Neural progenitor cell (in vitro differentiated cells): ENCODE data around the gene DAB2. TPM values are rescaled to one million over a fixed set of nuclear protein-coding genes. Genes with fewer than 3 reads are reported as not detected.
"Not testable (repeated sequence)": the region's sequence is repeated elsewhere in the genome, so short reads cannot be mapped to it uniquely, and the experiment has no call there.

Experiments used
- DNase-seq: peaks from one replicate; pipeline ENCODE4 v3.0.0-alpha.2; 2016; ENCODE audit warnings: low spot score
- H2AFZ ChIP-seq: fragments of 200-600 bp; sonication (generic); replicated peaks from 2 replicates; pipeline ENCODE4 v1.6.1; 2016; ENCODE audit warnings: antibody characterized with exemption
- H3F3A ChIP-seq: fragments of 200-600 bp; sonication (generic); 2 replicates; pipeline ENCODE4 v1.6.1; 2016; ENCODE audit warnings: antibody characterized with exemption, low read depth
- H3K27ac ChIP-seq: fragments of 200-600 bp; sonication (generic); 2 replicates; pipeline ENCODE4 v1.5.1; 2016; ENCODE audit warnings: mild to moderate bottlenecking
- H3K27me3 ChIP-seq: fragments of 200-600 bp; sonication (generic); 2 replicates; pipeline ENCODE4 v1.6.1; 2016; ENCODE audit warnings: mild to moderate bottlenecking, moderate library complexity
- H3K36me3 ChIP-seq: fragments of 200-600 bp; sonication (generic); 2 replicates; pipeline ENCODE4 v1.5.1; 2016
- H3K4me1 ChIP-seq: fragments of 200-600 bp; sonication (generic); 2 replicates; pipeline ENCODE4 v1.6.1; 2016; ENCODE audit warnings: mixed run types
- H3K4me2 ChIP-seq: fragments of 200-600 bp; sonication (generic); 2 replicates; pipeline ENCODE4 v1.6.1; 2016
- H3K4me3 ChIP-seq: fragments of 200-600 bp; sonication (generic); 2 replicates; pipeline ENCODE4 v1.5.1; 2016
- H3K79me2 ChIP-seq: fragments of 200-600 bp; sonication (generic); 2 replicates; pipeline ENCODE4 v1.6.1; 2016; ENCODE audit warnings: low read depth
- H3K9ac ChIP-seq: fragments of 200-600 bp; sonication (generic); 2 replicates; pipeline ENCODE4 v1.6.1; 2016
- H3K9me3 ChIP-seq: fragments of 200-600 bp; sonication (generic); 2 replicates; pipeline ENCODE4 v1.5.1; 2016; ENCODE audit warnings: low read depth
- H4K20me1 ChIP-seq: fragments of 200-600 bp; sonication (generic); 2 replicates; pipeline ENCODE4 v1.6.1; 2016; ENCODE audit warnings: low read depth
- H3K27ac Mint-ChIP-seq: 3 replicates; pipeline ENCODE4 v1.8.0; 2021; ENCODE audit warnings: mixed read lengths
- H3K27me3 Mint-ChIP-seq: 2 replicates; pipeline ENCODE4 v1.8.0; 2022; ENCODE audit warnings: low read depth, mild to moderate bottlenecking, inconsistent platforms, moderate library complexity, mixed read lengths; ENCODE audit not compliant: insufficient read depth
- H3K36me3 Mint-ChIP-seq: 3 replicates; pipeline ENCODE4 v1.8.0; 2021; ENCODE audit warnings: mixed read lengths
- H3K4me1 Mint-ChIP-seq: 3 replicates; pipeline ENCODE4 v1.8.0; 2021; ENCODE audit warnings: mixed read lengths
- H3K4me3 Mint-ChIP-seq: 3 replicates; pipeline ENCODE4 v1.8.0; 2021; ENCODE audit warnings: mild to moderate bottlenecking, moderate library complexity, mixed read lengths
- H3K9me3 Mint-ChIP-seq: 3 replicates; pipeline ENCODE4 v1.8.0; 2020; ENCODE audit warnings: mixed read lengths
- EZH2 ChIP-seq: fragments of 200-600 bp; sonication (generic); IDR thresholded peaks from 2 replicates; pipeline ENCODE4 v1.6.1; 2017; ENCODE audit warnings: antibody characterized with exemption, mild to moderate bottlenecking, moderate library complexity
- EZH2phosphoT487 ChIP-seq: fragments of 200-600 bp; sonication (generic); IDR thresholded peaks from 2 replicates; pipeline ENCODE4 v1.6.1; 2017; ENCODE audit warnings: antibody characterized with exemption
- total RNA-seq: library from RNA; depleted of rRNA; stranded (reverse); fragments of >200 nt; gene quantifications from 2 replicates; pipeline ENCODE4 v1.2.3, GENCODE V29; 2015; ENCODE audit warnings: low replicate concordance
- TF ChIP-seq, protein P1 (sequence below): fragments of 200-600 bp; sonication (generic); IDR thresholded peaks from 2 replicates; pipeline ENCODE4 v1.5.1; 2017; ENCODE audit warnings: antibody characterized with exemption, mild to moderate bottlenecking

Gene DAB2
- total RNA-seq, 1 donor from 2014 or later = 9.9 TPM

DNA sequence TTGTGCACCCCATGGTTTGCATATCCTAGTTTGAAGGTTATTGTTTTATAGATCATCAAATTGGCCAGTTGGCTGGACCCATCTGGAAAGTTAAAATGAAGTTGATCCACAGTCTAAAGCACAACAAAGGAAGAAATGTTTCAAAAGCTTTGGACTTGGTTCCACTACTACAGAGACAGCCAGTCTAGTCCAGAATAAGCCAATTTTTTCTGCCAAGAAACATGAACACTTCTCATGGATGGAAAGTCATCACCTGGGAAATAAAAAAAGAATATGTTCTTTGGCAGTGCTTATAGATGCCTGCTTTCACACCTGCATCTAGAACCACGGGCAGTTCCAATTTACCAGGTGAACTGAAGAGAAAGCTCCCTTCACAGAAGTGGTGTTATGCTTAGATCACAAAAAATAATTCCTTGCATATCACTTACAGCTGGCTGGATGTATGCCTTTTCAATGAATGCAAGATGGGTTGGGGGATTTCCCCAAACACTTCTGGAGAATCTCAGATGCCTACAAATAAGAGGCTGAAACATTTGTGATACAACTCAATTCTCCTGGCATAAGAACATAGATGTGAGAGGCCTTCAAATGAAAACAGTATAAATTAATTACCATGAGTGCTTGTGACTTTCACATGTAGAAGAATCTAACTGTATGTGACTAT lies 87.4 kb downstream of the DAB2 start:
- H2AFZ ChIP-seq = no peak overlapping the region
- Mint-ChIP-seq H3K36me3 (no peaks in the 10 kb centered on the region), H3K9me3 (peaks cover 5% of the 10 kb centered on the region), H3K27me3 (peaks cover 6% of the 10 kb centered on the region), H3K27ac (no peak overlapping the region), H3K4me1 (no peaks in the 10 kb centered on the region), H3K4me3 (no peak overlapping the region)
- H3K27me3 ChIP-seq = no peaks in the 10 kb centered on the region
- TF ChIP-seq EZH2phosphoT487 (no peak), EZH2 (no peak)
- TF ChIP-seq, protein P1, sequence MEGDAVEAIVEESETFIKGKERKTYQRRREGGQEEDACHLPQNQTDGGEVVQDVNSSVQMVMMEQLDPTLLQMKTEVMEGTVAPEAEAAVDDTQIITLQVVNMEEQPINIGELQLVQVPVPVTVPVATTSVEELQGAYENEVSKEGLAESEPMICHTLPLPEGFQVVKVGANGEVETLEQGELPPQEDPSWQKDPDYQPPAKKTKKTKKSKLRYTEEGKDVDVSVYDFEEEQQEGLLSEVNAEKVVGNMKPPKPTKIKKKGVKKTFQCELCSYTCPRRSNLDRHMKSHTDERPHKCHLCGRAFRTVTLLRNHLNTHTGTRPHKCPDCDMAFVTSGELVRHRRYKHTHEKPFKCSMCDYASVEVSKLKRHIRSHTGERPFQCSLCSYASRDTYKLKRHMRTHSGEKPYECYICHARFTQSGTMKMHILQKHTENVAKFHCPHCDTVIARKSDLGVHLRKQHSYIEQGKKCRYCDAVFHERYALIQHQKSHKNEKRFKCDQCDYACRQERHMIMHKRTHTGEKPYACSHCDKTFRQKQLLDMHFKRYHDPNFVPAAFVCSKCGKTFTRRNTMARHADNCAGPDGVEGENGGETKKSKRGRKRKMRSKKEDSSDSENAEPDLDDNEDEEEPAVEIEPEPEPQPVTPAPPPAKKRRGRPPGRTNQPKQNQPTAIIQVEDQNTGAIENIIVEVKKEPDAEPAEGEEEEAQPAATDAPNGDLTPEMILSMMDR = no peak
- H4K20me1 ChIP-seq = no peaks in the 10 kb centered on the region
- no peak overlapping the region for H3K4me3 ChIP-seq
- no peak overlapping the region for H3K9ac ChIP-seq
- no peaks in the 10 kb centered on the region for H3K4me1 ChIP-seq
- no peaks in the 10 kb centered on the region for H3F3A ChIP-seq
- no peak overlapping the region for H3K27ac ChIP-seq
- H3K36me3 ChIP-seq = no peaks in the 10 kb centered on the region
- no peaks in the 10 kb centered on the region for H3K79me2 ChIP-seq
- DNase-seq = no peak
- H3K4me2 ChIP-seq = no peak overlapping the region
- no peaks in the 10 kb centered on the region for H3K9me3 ChIP-seq

DNA sequence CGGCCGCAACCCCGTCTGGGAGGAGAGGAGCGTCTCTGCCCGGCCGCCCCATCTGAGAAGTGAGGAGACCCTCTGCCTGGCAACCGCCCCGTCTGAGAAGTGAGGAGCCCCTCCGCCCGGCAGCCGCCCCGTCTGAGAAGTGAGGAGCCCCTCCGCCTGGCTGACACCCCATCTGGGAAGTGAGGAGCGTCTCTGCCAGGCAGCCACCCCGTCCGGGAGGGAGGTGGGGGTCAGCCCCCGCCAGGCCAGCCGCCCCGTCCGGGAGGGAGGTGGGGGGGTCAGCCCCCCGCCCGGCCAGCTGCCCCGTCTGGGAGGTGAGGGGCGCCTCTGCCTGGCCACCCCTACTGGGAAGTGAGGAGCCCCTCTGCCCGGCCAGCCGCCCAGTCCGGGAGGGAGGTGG lies 90.5 kb downstream of the DAB2 start:
- not testable (repeated sequence) for H3K4me1 Mint-ChIP-seq, H3K36me3 ChIP-seq, H3K4me3 Mint-ChIP-seq, H3K36me3 Mint-ChIP-seq, H3F3A ChIP-seq, H3K9me3 Mint-ChIP-seq, H2AFZ ChIP-seq, H4K20me1 ChIP-seq, DNase-seq, H3K27ac Mint-ChIP-seq, H3K79me2 ChIP-seq, H3K4me2 ChIP-seq, H3K4me1 ChIP-seq, H3K9me3 ChIP-seq, H3K4me3 ChIP-seq, H3K27me3 ChIP-seq, H3K27me3 Mint-ChIP-seq, H3K9ac ChIP-seq, H3K27ac ChIP-seq

DNA sequence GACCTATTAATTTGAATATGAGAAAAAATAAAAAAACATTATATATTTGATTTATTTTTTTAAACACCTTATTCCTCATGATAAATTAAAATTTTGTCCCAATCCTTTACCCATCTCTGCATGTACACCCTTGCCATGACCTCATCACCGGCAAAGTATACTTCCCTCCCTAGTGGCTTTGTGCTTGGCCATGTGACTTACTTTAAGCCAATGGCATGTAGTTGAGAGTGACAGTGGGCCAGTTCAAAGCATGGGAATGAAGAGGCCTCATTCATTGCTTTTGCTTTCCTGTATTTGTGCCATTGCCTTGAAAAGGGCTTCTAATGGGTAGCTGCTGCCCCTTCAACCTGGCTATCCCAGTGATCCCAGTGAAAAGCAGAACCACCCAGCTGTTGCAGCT lies 91.7 kb downstream of the DAB2 start:
- DNase-seq = no peak
- H3K27me3 ChIP-seq = no peaks in the 10 kb centered on the region
- H3K4me3 Mint-ChIP-seq = no peak overlapping the region
- H3K4me1 ChIP-seq = no peaks in the 10 kb centered on the region
- no peak overlapping the region for H3K27ac ChIP-seq
- H3K9me3 ChIP-seq = no peaks in the 10 kb centered on the region
- H3K9ac ChIP-seq = no peak overlapping the region
- H3K36me3 Mint-ChIP-seq = no peaks in the 10 kb centered on the region
- H3K4me1 Mint-ChIP-seq = no peaks in the 10 kb centered on the region
- no peaks in the 10 kb centered on the region for H4K20me1 ChIP-seq
- H2AFZ ChIP-seq = no peak overlapping the region
- H3K79me2 ChIP-seq = no peaks in the 10 kb centered on the region
- no peaks in the 10 kb centered on the region for H3F3A ChIP-seq
- no peak overlapping the region for H3K4me3 ChIP-seq
- no peak overlapping the region for H3K4me2 ChIP-seq
- H3K27me3 Mint-ChIP-seq = peaks cover 6% of the 10 kb centered on the region
- peaks cover 5% of the 10 kb centered on the region for H3K9me3 Mint-ChIP-seq
- TF ChIP-seq EZH2phosphoT487 (no peak), EZH2 (no peak)
- TF ChIP-seq, protein P1 = no peak
- no peak overlapping the region for H3K27ac Mint-ChIP-seq
- no peaks in the 10 kb centered on the region for H3K36me3 ChIP-seq

DNA sequence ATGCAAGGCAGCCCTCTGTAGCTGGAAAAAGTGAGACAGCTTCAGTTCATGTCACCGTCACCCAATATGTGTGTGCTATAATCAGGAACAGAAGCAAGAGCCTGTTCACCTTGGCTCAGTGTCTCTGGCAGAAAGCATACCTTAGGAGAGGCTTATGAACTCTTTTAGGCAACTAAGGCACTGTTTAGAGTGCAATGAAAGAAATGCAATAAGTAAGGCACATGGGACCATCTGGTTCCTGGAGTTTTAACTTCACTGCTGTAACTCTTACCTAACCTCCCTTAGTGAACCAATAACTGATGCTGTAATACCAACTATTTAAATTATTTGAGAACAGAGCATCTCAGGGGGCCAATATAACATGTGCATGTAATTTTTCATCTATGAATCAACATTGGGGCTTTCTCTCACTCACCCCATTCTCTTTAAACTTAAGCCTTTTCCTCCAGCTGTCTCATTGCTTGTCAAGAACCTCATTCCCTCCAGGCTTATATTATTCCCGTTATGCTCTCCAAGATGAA lies 92.9 kb downstream of the DAB2 start:
- Mint-ChIP-seq H3K36me3 (no peaks in the 10 kb centered on the region), H3K27me3 (peaks cover 6% of the 10 kb centered on the region), H3K27ac (no peak overlapping the region), H3K9me3 (peaks cover 5% of the 10 kb centered on the region), H3K4me1 (no peaks in the 10 kb centered on the region), H3K4me3 (no peak overlapping the region)
- no peaks in the 10 kb centered on the region for H3F3A ChIP-seq
- H4K20me1 ChIP-seq = no peaks in the 10 kb centered on the region
- no peak for DNase-seq
- H3K36me3 ChIP-seq = no peaks in the 10 kb centered on the region
- H3K27ac ChIP-seq = no peak overlapping the region
- H2AFZ ChIP-seq = no peak overlapping the region
- H3K4me1 ChIP-seq = no peaks in the 10 kb centered on the region
- no peaks in the 10 kb centered on the region for H3K9me3 ChIP-seq
- TF ChIP-seq EZH2 (no peak), EZH2phosphoT487 (no peak)
- TF ChIP-seq, protein P1 = no peak
- H3K9ac ChIP-seq = no peak overlapping the region
- H3K4me3 ChIP-seq = no peak overlapping the region
- no peak overlapping the region for H3K4me2 ChIP-seq
- H3K27me3 ChIP-seq = no peaks in the 10 kb centered on the region
- no peaks in the 10 kb centered on the region for H3K79me2 ChIP-seq
